Upper lobe of left lung (tissue), 6 donors: Measurements from ENCODE around the gene SEMA3D. TPM values are rescaled to one million over a fixed set of nuclear protein-coding genes. Genes with fewer than 3 reads are reported as not detected.

Experiments used
- ATAC-seq, 2 donors: fragments of 200-7000 bp; cut with Tn5 transposase; one replicate each; pipeline ENCODE4 v1.9.1; 2022; ENCODE audit warnings: mild to moderate bottlenecking in 2 of 2, moderate library complexity in 2 of 2; ENCODE audit not compliant: low FRiP score in 2 of 2
- DNase-seq, 2 donors: peaks; one replicate each; pipeline ENCODE4 v3.0.0-alpha.2; 2019 to 2020
- H3K27ac ChIP-seq, 4 donors: fragments of 200-600 bp; sonication (generic); one replicate each; pipeline ENCODE4 v1.5.1; 2016 to 2019
- H3K27me3 ChIP-seq, 4 donors: fragments of 200-600 bp; sonication (generic); one replicate each; pipeline ENCODE4 v1.5.1; 2017 to 2019
- H3K36me3 ChIP-seq, 4 donors: fragments of 200-600 bp; sonication (generic); one replicate each; pipeline ENCODE4 v1.5.1; 2016 to 2019
- H3K4me1 ChIP-seq, 4 donors: fragments of 200-600 bp; sonication (generic); one replicate each; pipeline ENCODE4 v1.5.1; 2018 to 2019
- H3K4me3 ChIP-seq, 4 donors: fragments of 200-600 bp; sonication (generic); one replicate each; pipeline ENCODE4 v1.5.1; 2017 to 2019; ENCODE audit warnings: mild to moderate bottlenecking in 2 of 4, moderate library complexity in 1 of 4
- H3K9me3 ChIP-seq, 4 donors: fragments of 200-600 bp; sonication (generic); one replicate each; pipeline ENCODE4 v1.5.1; 2018 to 2019
- EP300 ChIP-seq, 4 donors: sonication (generic); formaldehyde crosslinking; IDR thresholded peaks; one replicate each; pipeline ENCODE4 v1.5.1; 2017; ENCODE audit warnings: antibody characterized with exemption in 4 of 4, control low read depth in 2 of 4
- POLR2A ChIP-seq, 4 donors: fragments of 450-650 bp; IDR thresholded peaks; one replicate each; pipeline ENCODE4 v1.5.1; 2016 to 2017; ENCODE audit warnings: antibody characterized with exemption in 4 of 4, mild to moderate bottlenecking in 2 of 4
- POLR2AphosphoS5 ChIP-seq, 2 donors: sonication (generic); formaldehyde crosslinking; IDR thresholded peaks; one replicate each; pipeline ENCODE4 v1.5.1; 2017; ENCODE audit warnings: antibody characterized with exemption in 2 of 2
- WGBS, 2 donors: methylation state at CpG; one replicate each; pipeline ENCODE4 v1.1.5; 2017 to 2018; 5-methylcytosine and 5-hydroxymethylcytosine counted together
- total RNA-seq, 6 donors: library from RNA; depleted of rRNA in 4 of 6; stranded (reverse); fragments of >200 nt in 4 of 6; gene quantifications; one replicate each; pipeline versions ENCODE4 v1.1.0 to v1.2.1, GENCODE V29; 2016 to 2021
- TF ChIP-seq, protein P1 (sequence below), 6 experiments: fragments of 450-650 bp in 4 of 6; fragments of 200-600 bp in 2 of 6; sonication (generic) in 2 of 6; IDR thresholded peaks; one replicate each; pipeline ENCODE4 v1.5.1; 2016 to 2019; ENCODE audit warnings: antibody characterized with exemption in 6 of 6
- donor health status: DM: no; HTN: no; CAD: no; lungs with moderate emphysema.
- donor health status: DM: no; HTN: yes; CAD: no; lungs with severe emphysema.

SEMA3D gene
- total RNA-seq, 6 donors from 2014 or later: 1.7 to 8.1 (median 3.5) TPM

DNA sequence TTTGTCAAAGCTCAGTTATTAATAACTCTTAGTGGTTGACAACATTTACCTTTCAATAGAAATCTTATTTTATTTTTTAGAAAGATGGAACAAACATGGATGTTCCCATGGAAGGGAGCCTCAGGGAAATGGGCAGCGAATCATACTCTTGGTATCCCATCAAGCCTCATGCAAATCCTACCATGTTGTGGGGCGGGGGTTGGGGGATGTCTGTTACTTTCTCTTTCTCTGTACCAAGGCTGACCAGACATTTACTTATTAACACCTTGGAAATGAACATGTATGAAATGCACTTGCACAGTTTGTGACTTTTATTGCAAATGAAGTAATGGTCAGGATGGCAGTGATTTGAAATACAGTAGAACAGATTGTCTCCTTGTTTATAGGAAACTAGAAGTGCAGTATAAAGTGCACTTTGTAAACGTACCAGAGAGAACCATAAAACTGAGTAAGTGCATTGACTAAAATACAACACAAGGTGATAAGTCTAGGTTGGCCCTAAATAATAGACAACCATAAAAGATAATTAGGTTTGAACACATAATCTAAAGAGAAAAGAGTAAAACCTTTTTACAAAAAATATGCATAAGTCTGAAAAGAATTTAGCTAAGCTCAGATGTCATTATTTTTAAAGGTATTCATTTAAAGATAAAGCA is 32.4 kb downstream of the SEMA3D start:
- H3K27ac ChIP-seq: no peak overlapping the region
- no peaks in the 10 kb centered on the region for H3K9me3 ChIP-seq
- H3K36me3 ChIP-seq: no peaks in the 10 kb centered on the region
- DNase-seq (no peak), ATAC-seq (no peak)
- H3K4me1 ChIP-seq: no peaks in the 10 kb centered on the region
- H3K4me3 ChIP-seq: no peak overlapping the region
- no peaks in the 10 kb centered on the region for H3K27me3 ChIP-seq
- TF ChIP-seq POLR2AphosphoS5 (IDR thresholded peaks at IDR 0.05): no peak
- TF ChIP-seq, protein P1, sequence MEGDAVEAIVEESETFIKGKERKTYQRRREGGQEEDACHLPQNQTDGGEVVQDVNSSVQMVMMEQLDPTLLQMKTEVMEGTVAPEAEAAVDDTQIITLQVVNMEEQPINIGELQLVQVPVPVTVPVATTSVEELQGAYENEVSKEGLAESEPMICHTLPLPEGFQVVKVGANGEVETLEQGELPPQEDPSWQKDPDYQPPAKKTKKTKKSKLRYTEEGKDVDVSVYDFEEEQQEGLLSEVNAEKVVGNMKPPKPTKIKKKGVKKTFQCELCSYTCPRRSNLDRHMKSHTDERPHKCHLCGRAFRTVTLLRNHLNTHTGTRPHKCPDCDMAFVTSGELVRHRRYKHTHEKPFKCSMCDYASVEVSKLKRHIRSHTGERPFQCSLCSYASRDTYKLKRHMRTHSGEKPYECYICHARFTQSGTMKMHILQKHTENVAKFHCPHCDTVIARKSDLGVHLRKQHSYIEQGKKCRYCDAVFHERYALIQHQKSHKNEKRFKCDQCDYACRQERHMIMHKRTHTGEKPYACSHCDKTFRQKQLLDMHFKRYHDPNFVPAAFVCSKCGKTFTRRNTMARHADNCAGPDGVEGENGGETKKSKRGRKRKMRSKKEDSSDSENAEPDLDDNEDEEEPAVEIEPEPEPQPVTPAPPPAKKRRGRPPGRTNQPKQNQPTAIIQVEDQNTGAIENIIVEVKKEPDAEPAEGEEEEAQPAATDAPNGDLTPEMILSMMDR (IDR thresholded peaks at IDR 0.05): no peak
- TF ChIP-seq EP300 (IDR thresholded peaks at IDR 0.05): no peak
- TF ChIP-seq POLR2A (IDR thresholded peaks at IDR 0.05): no peak
- 51 to 58% methylated on average over 3 of the region's 3 CpGs for WGBS, 2 donors

DNA sequence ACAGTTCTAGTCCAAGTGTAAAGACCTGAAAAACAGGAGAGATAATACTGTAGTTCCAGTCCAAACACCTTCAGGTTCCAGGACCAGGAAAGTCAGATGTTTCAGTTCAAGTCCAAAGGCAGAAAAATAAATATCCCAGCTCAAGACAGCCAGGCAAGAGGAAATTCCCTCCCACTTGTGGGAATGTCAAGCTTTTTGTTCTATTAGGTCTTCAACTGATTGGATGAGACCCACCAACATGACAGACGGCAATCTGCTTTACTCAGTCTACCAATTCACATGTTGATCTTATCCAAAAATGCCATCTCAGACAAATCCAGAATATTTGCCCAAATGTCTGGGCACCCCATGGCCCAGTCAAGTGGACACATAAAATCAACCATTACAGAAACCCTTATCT is 33.1 kb downstream of the SEMA3D start:
- H3K36me3 ChIP-seq: no peaks in the 10 kb centered on the region
- H3K4me3 ChIP-seq: no peak overlapping the region
- H3K9me3 ChIP-seq: no peaks in the 10 kb centered on the region
- H3K27ac ChIP-seq: no peak overlapping the region
- DNase-seq: no peak
- 84 to 90% methylated on average over 1 of the region's 1 CpG for WGBS, 2 donors
- ATAC-seq: no peak
- TF ChIP-seq POLR2AphosphoS5 (IDR thresholded peaks at IDR 0.05): no peak
- no peak for TF ChIP-seq POLR2A (IDR thresholded peaks at IDR 0.05)
- TF ChIP-seq, protein P1 (IDR thresholded peaks at IDR 0.05): no peak
- no peak for TF ChIP-seq EP300 (IDR thresholded peaks at IDR 0.05)
- no peaks in the 10 kb centered on the region for H3K27me3 ChIP-seq
- no peaks in the 10 kb centered on the region for H3K4me1 ChIP-seq

DNA sequence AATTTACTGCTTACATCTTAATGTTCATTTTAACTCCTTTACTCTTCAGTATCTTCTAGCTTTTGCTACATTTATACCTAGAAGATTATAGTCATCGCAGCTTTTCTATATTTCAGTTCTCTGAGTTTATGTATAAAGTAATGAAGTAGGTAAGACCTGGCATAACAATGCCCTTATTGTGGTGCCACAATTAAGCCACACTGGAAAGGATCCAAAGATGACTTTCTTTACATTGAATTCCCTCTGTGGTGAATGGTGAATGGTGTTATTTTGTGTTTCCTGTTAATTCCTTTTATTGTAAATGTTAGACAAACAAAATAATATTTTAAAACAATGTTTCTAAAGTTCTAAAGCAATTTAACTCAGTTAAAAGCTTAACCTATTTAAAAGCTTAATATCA is 36.2 kb downstream of the SEMA3D start:
- TF ChIP-seq EP300 (IDR thresholded peaks at IDR 0.05): no peak
- no peak for TF ChIP-seq POLR2A (IDR thresholded peaks at IDR 0.05)
- TF ChIP-seq, protein P1 (IDR thresholded peaks at IDR 0.05): no peak
- no peak for TF ChIP-seq POLR2AphosphoS5 (IDR thresholded peaks at IDR 0.05)
- no peak for DNase-seq

GRCh38 chr7:85144771-85145170 is 42.1 kb downstream of the SEMA3D start:
- DNase-seq (no peak), ATAC-seq (no peak)
- H3K27me3 ChIP-seq: no peaks in the 10 kb centered on the region
- H3K4me1 ChIP-seq: no peaks in the 10 kb centered on the region
- no peak overlapping the region for H3K27ac ChIP-seq
- no peaks in the 10 kb centered on the region for H3K36me3 ChIP-seq
- no peaks in the 10 kb centered on the region for H3K9me3 ChIP-seq
- H3K4me3 ChIP-seq: no peak overlapping the region
- TF ChIP-seq POLR2A (IDR thresholded peaks at IDR 0.05): no peak
- TF ChIP-seq, protein P1 (IDR thresholded peaks at IDR 0.05): no peak
- no peak for TF ChIP-seq EP300 (IDR thresholded peaks at IDR 0.05)
- TF ChIP-seq POLR2AphosphoS5 (IDR thresholded peaks at IDR 0.05): no peak
- WGBS, 2 donors: 49 to 74% methylated on average over 1 of the region's 1 CpG

More for the DNA sequence above, 36.2 kb downstream of the SEMA3D start:
- no peaks in the 10 kb centered on the region for H3K27me3 ChIP-seq
- no peak overlapping the region for H3K27ac ChIP-seq
- no peak for ATAC-seq
- no peaks in the 10 kb centered on the region for H3K9me3 ChIP-seq
- WGBS, 2 donors: 90 to 91% methylated on average over 1 of the region's 1 CpG
- no peaks in the 10 kb centered on the region for H3K4me1 ChIP-seq
- H3K4me3 ChIP-seq: no peak overlapping the region
- no peaks in the 10 kb centered on the region for H3K36me3 ChIP-seq

- Histone ChIP-seq H3K27me3 (no peaks in the 10 kb centered on the region), H3K9me3 (no peaks in the 10 kb centered on the region), H3K36me3 (no peaks in the 10 kb centered on the region), H3K4me1 (no peaks in the 10 kb centered on the region), H3K4me3 (no peak overlapping the region), H3K27ac (no peak overlapping the region)
- no peak for ATAC-seq
- no peak for TF ChIP-seq EP300 (IDR thresholded peaks at IDR 0.05)
- TF ChIP-seq, protein P1 (IDR thresholded peaks at IDR 0.05): no peak
- TF ChIP-seq POLR2AphosphoS5 (IDR thresholded peaks at IDR 0.05): no peak
- WGBS, 2 donors: 76 to 78% methylated on average over 2 of the region's 2 CpGs
- no peak for DNase-seq
Measured at GRCh38 chr7:85135977-85136376, 50.9 kb downstream of the SEMA3D start.
